C4-2B (cell line): ENCODE measurements around the gene IGF2BP3.

Experiments used
- H3K27ac ChIP-seq: fragments of 450-650 bp; 2 replicates; pipeline ENCODE4 v1.5.1; 2017
- CTCF ChIP-seq: fragments of 450-650 bp; conservative IDR thresholded peaks from 2 replicates; pipeline ENCODE4 v1.5.1; 2017; ENCODE audit warnings: mild to moderate bottlenecking
- ZFX ChIP-seq: fragments of 450-650 bp; IDR thresholded peaks from 2 replicates; pipeline ENCODE4 v1.6.1; 2017

The IGF2BP3 gene

DNA sequence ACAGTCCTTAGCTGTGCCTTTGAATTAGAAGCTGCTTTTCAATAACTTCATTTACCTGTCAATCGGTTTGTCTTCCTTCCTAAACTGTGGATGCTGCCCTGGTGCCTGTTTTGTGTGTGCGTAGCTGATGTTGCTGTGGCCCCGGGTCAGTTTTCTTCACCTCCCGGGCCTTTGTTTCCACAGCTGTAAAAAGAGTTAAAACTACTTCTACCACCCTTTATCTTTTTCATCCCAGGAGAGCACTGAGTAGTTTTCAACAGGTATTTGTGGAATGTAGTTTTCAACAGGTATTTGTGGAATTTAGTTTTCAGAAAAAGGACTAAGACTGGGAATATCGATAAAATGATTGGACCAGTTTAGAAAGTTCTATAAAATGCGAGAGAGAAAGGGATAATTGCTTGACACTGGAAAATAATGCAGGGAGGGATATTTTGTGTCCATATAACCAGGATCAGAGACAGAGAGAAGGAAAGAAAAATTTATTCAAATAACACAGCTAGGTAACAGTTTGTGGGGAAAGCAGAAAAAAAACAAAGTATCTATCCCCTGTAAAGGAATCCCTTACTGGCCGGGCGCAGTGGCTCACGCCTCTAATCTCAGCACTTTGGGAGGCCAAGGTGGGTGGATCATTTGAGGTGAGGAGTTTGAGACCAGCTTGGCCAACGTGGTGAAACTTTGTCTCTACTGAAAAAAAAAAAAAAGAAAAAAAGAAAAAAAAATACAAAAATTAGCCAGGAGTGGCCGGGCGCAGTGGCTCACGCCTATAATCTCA lies 15.9 kb upstream of the IGF2BP3 start:
- TF ChIP-seq ZFX (no peak), CTCF (no peak)
- H3K27ac ChIP-seq: no peak overlapping the region

DNA sequence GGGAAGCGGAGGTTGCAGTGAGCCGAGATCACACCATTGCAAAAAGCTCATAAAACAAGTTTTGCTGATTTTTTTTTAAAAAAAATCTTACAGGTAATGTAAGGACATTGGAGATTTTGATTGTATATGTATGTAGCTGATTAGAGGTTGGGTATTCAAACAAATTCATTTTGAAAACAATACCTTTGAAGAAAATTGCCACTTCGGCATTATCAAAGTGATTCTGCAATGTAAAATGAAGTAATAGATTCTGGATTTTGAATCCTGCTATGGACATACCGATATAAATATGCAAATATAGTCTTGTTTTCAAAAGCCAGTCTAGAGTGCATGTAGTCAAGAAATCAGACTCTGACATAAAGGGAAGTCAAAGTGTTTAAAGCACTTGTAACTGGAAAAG lies 12.4 kb upstream of the IGF2BP3 start:
- TF ChIP-seq ZFX (no peak), CTCF (no peak)
- H3K27ac ChIP-seq: no peak overlapping the region

DNA sequence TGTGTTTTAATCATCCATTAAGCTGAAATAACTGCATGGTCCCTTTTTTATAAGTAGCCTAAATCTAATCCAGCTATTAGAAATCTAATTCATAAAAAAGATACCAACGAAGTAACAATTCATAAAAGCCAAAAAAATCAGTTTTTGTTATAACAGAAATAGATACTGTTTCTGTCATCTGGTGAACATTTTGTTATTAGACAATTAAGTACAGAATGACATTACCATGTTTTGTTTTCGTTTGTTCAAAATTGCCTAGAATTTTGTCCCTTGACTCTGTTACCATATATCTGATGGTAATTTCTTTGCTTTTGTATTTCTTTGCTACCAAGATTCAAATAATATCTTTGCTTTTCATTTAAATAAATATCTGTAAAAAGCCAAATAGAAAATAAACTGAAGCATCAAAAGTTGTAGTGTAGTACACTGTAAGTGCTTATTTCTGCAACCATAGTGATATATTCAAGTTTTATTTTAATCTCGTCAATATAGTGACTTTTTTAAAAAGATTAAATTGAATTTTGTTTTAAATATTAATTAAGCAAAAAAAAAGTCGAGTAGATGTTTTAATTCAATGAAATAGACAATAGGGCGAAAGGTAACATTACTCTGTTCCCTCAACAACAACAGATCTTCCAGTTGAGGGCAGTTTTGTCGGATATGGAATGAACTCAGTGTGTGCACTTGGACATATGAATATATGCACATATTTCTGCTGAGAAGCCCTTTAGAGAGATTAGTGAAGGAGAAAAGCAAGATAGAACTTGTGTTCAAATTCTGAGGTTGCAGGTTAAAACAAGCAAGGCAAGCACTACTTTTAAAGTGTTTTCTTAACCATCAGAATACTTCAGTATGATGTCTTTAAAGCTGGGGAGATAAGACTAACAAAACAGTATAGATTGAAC lies 7.9 kb upstream of the IGF2BP3 start:
- H3K27ac ChIP-seq: no peak overlapping the region
- TF ChIP-seq CTCF (no peak), ZFX (no peak)

DNA sequence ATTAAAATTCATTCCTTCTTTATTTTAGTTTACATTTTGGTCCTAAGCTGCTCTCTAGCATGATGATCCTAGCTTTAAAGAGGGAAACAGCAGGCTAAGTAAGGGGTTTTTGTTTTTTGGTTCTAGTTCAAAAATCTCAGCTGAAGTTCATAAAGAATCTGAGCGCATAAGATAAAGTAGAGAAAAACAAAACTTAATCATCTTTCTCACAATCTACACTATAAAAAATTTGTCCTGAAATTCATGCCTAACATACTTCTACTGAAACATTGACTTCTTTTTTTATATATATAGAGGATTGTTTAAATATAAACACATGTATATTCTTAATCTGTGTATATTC lies 6.8 kb upstream of the IGF2BP3 start:
- TF ChIP-seq ZFX (no peak), CTCF (no peak)

GRCh38 chr7:23476286-23477156 lies 6.2 kb upstream of the IGF2BP3 start:
- TF ChIP-seq ZFX: no peak
- TF ChIP-seq CTCF: no peak
- no peak overlapping the region for H3K27ac ChIP-seq

More for the DNA sequence above, 6.8 kb upstream of the IGF2BP3 start:
- no peak overlapping the region for H3K27ac ChIP-seq

- TF ChIP-seq CTCF: no peak
- TF ChIP-seq ZFX: no peak
- H3K27ac ChIP-seq: no peak overlapping the region
Observed at GRCh38 chr7:23475576-23475839, 5.2 kb upstream of the IGF2BP3 start.
